GM12878 (cell line): ENCODE data around the gene UTP14A. TPM values are rescaled to one million over a fixed set of nuclear protein-coding genes. Genes with fewer than 3 reads are reported as not detected.
A peak's percentile ranks its signal among the peaks of the same experiment; 100 is the strongest.

Experiments used
- ATAC-seq: fragments of 200-7000 bp; cut with Tn5 transposase; 3 replicates; pipeline ENCODE4 v1.9.1; 2020; ENCODE audit warnings: mild to moderate bottlenecking, moderate library complexity
- BruUV-seq: library from RNA; stranded (reverse); fragments of 400-500 nt; replicated peaks from 2 replicates; lab custom pipeline; 2021; lab: Mats Ljungman, UMichigan
- CTCF ChIA-PET: fragments of 300-600 bp; sonication (Branson Sonifier 250); formaldehyde crosslinking; extraction: SDS; loops from one replicate; lab custom pipeline; 2021; ENCODE audit warnings: inconsistent platforms; lab: Yijun Ruan, JAX
- POLR2A ChIA-PET: fragments of 350-600 bp; formaldehyde crosslinking; extraction: SDS; loops from one replicate; lab custom pipeline; 2021; ENCODE audit warnings: inconsistent platforms; lab: Charles Lee
- RAD21 ChIA-PET: fragments of 300-600 bp; sonication (Branson Sonifier 250); formaldehyde crosslinking; loops from one replicate; lab custom pipeline; 2023; ENCODE audit warnings: antibody characterized with exemption; ENCODE audit not compliant: unreplicated experiment; lab: Charles Lee
- SMC1A ChIA-PET: fragments of 300-600 bp; sonication (Branson Sonifier 250); formaldehyde crosslinking; loops from one replicate; lab custom pipeline; 2023; ENCODE audit not compliant: unreplicated experiment, uncharacterized antibody; lab: Charles Lee
- DNase-seq: peaks from one replicate; pipeline ENCODE4 v3.0.0-alpha.2; 2011; ENCODE audit warnings: low read depth, low spot score
- FAIRE-seq: peaks from 3 replicates; lab custom pipeline; 2011; peaks lifted over from hg19 to GRCh38; lab: Jason Lieb, UNC
- H2AFZ ChIP-seq: 2 replicates; pipeline ENCODE4 v1.6.0; 2011; ENCODE audit warnings: low read depth, low read length, control low read depth; ENCODE audit not compliant: control insufficient read depth
- H3K27ac ChIP-seq: 2 replicates; pipeline ENCODE4 v1.5.1; 2011; ENCODE audit warnings: control low read depth; ENCODE audit not compliant: control insufficient read depth, insufficient read depth
- H3K27me3 ChIP-seq, 2 experiments: replicated peaks in 1 of 2; 2 replicates each; pipeline versions ENCODE4 v1.6.0 to v1.6.1; 2011; ENCODE audit warnings: low read length in 1 of 2; ENCODE audit not compliant: control insufficient read depth in 2 of 2, insufficient read depth in 2 of 2
- H3K36me3 ChIP-seq, 2 experiments: 2 replicates each; pipeline ENCODE4 v1.5.1; 2011; ENCODE audit warnings: low read length in 1 of 2; ENCODE audit not compliant: control insufficient read depth in 2 of 2, insufficient read depth in 2 of 2
- H3K4me1 ChIP-seq: 2 replicates; pipeline ENCODE4 v1.6.1; 2011; ENCODE audit warnings: mild to moderate bottlenecking, low read length, moderate library complexity, mixed read lengths; ENCODE audit not compliant: control insufficient read depth, insufficient read depth
- H3K4me2 ChIP-seq: 2 replicates; pipeline ENCODE4 v1.6.0; 2011; ENCODE audit warnings: control low read depth; ENCODE audit not compliant: control insufficient read depth, insufficient read depth
- H3K4me3 ChIP-seq: fragments of 200-600 bp; sonication (generic); 2 replicates; pipeline ENCODE4 v1.5.1; 2016
- H3K79me2 ChIP-seq: 2 replicates; pipeline ENCODE4 v1.6.0; 2011; ENCODE audit warnings: low read length; ENCODE audit not compliant: control insufficient read depth, insufficient read depth
- H3K9ac ChIP-seq: 2 replicates; pipeline ENCODE4 v1.8.0; 2011; ENCODE audit warnings: low read length, control low read depth, mixed read lengths; ENCODE audit not compliant: control insufficient read depth, insufficient read depth
- H3K9me3 ChIP-seq: replicated peaks from 3 replicates; pipeline ENCODE4 v1.5.1; 2011; ENCODE audit warnings: mild to moderate bottlenecking, low read length; ENCODE audit not compliant: control insufficient read depth, insufficient read depth
- H4K20me1 ChIP-seq: 2 replicates; pipeline ENCODE4 v1.6.0; 2011; ENCODE audit not compliant: control insufficient read depth, insufficient read depth
- BCL11A ChIP-seq: IDR thresholded peaks from 2 replicates; pipeline ENCODE4 v1.6.1; 2011; ENCODE audit warnings: low read depth, low read length
- BHLHE40 ChIP-seq, 2 experiments: fragments of 450-650 bp in 1 of 2; IDR thresholded peaks; 2 replicates each; pipeline ENCODE4 v1.6.1; 2011 to 2017; ENCODE audit warnings: low read depth in 2 of 2, borderline replicate concordance in 1 of 2, improper control_type of control experiment in 1 of 2, low read length in 1 of 2, mild to moderate bottlenecking in 1 of 2
- CBX3 ChIP-seq: fragments of 200-600 bp; sonication (generic); IDR thresholded peaks from 2 replicates; pipeline ENCODE4 v1.6.1; 2016; ENCODE audit warnings: low read depth, borderline replicate concordance
- CHD4 ChIP-seq: fragments of 200-600 bp; sonication (generic); IDR thresholded peaks from 2 replicates; pipeline ENCODE4 v1.6.1; 2016; ENCODE audit warnings: mild to moderate bottlenecking
- HDGF ChIP-seq: fragments of 450-650 bp; IDR thresholded peaks from 2 replicates; pipeline ENCODE4 v1.6.1; 2016; ENCODE audit warnings: antibody characterized with exemption
- KLF5 ChIP-seq: fragments of 450-650 bp; IDR thresholded peaks from 2 replicates; pipeline ENCODE4 v1.6.1; 2014; ENCODE audit warnings: mild to moderate bottlenecking; ENCODE audit not compliant: partially characterized antibody
- MEF2A ChIP-seq: IDR thresholded peaks from 2 replicates; pipeline ENCODE4 v1.6.1; 2011; ENCODE audit warnings: low read depth, mild to moderate bottlenecking, low read length, moderate library complexity; ENCODE audit not compliant: insufficient read depth
- MEF2B ChIP-seq: fragments of 450-650 bp; IDR thresholded peaks from 2 replicates; pipeline ENCODE4 v1.6.1; 2018; ENCODE audit warnings: mild to moderate bottlenecking, moderate library complexity; ENCODE audit not compliant: partially characterized antibody, poor library complexity, severe bottlenecking
- MTA2 ChIP-seq: fragments of 450-650 bp; IDR thresholded peaks from 2 replicates; pipeline ENCODE4 v1.6.1; 2016; ENCODE audit warnings: low read depth, mild to moderate bottlenecking, moderate library complexity
- NFXL1 ChIP-seq: fragments of 450-650 bp; IDR thresholded peaks from 2 replicates; pipeline ENCODE4 v1.6.1; 2017; ENCODE audit warnings: antibody characterized with exemption, mild to moderate bottlenecking, borderline replicate concordance
- NKRF ChIP-seq: fragments of 450-650 bp; conservative IDR thresholded peaks from 2 replicates; pipeline ENCODE4 v1.6.1; 2017; ENCODE audit warnings: mild to moderate bottlenecking, moderate library complexity
- NRF1 ChIP-seq: conservative IDR thresholded peaks from 2 replicates; pipeline ENCODE4 v1.6.1; 2011; ENCODE audit warnings: mild to moderate bottlenecking, low read depth, low read length, improper control_type of control experiment
- POU2F2 ChIP-seq: IDR thresholded peaks from 3 replicates; pipeline ENCODE4 v1.6.1; 2011; ENCODE audit warnings: low read depth, mild to moderate bottlenecking, low read length, borderline replicate concordance
- SMARCA5 ChIP-seq: fragments of 450-650 bp; IDR thresholded peaks from 2 replicates; pipeline ENCODE4 v1.6.1; 2017; ENCODE audit warnings: mild to moderate bottlenecking
- TCF12 ChIP-seq: IDR thresholded peaks from 2 replicates; pipeline ENCODE4 v1.6.1; 2011; ENCODE audit warnings: low read depth, mild to moderate bottlenecking, low read length
- YY1 ChIP-seq: IDR thresholded peaks from 2 replicates; pipeline ENCODE4 v1.6.1; 2011; ENCODE audit warnings: low read depth, mild to moderate bottlenecking, low read length
- ZBTB11 ChIP-seq: fragments of 450-650 bp; formaldehyde crosslinking; IDR thresholded peaks from 2 replicates; pipeline ENCODE4 v1.5.0; 2022; ENCODE audit warnings: mild to moderate bottlenecking, missing genetic modification characterization
- ZNF207 ChIP-seq: fragments of 450-650 bp; IDR thresholded peaks from 2 replicates; pipeline ENCODE4 v1.6.1; 2014; ENCODE audit warnings: antibody characterized with exemption, mild to moderate bottlenecking, borderline replicate concordance
- WGBS: methylation state at CpG from one replicate; pipeline ENCODE4 v1.1.6; 2016; ENCODE audit warnings: low lambda C conversion rate; ENCODE audit not compliant: insufficient replicate concordance, insufficient coverage; ENCODE audit errors: missing lambda C conversion rate; 5-methylcytosine and 5-hydroxymethylcytosine counted together
- in situ Hi-C: fragments of 300-500 bp; cut with MboI; formaldehyde crosslinking; loops from 9 replicates; pipeline ENCODE4 v1.14.3; 2018; ENCODE audit warnings: mixed read lengths
- intact Hi-C: fragments of 100-400 bp; cut with micrococcal nuclease; formaldehyde crosslinking; loops from one replicate; pipeline ENCODE4 v1.14.2; 2022; ENCODE audit not compliant: unreplicated experiment
- polyA plus RNA-seq, 11 experiments: library from polyadenylated mRNA; depleted of rRNA in 4 of 11; unstranded in 6 of 11; stranded (reverse) in 5 of 11; fragments of >200 nt; fragmentation: Nextera tagmentation in 4 of 11; fragmentation: Illumina TruSeq in 1 of 11; extraction: Ambion mirVana in 4 of 11; extraction: Trizol in 1 of 11; gene quantifications; 1 replicate in 1 of 11; 2 replicates in 10 of 11; pipeline versions ENCODE4 v1.2.1 to v1.2.3, GENCODE V29; 2011 to 2016; ENCODE audit warnings: inconsistent platforms in 2 of 11, missing spikeins in 2 of 11, low read depth in 1 of 11
- total RNA-seq, 4 experiments: library from RNA; depleted of rRNA in 3 of 4; stranded (reverse); fragments of >200 nt in 3 of 4; fragmentation: Illumina TruSeq in 1 of 4; extraction: Trizol in 1 of 4; gene quantifications; 2 replicates each; pipeline versions ENCODE4 v1.2.1 to v1.2.3, GENCODE V29; 2013 to 2021

Gene UTP14A
- total and polyA plus RNA-seq, 10 of the 15 experiments (the other 5 are each of a cell fraction or from before 2014, with no cell fraction given) = 16.9 to 49.8 (median 31.4) TPM

GRCh38 chrX:129956765-129957164 lies 50.8 kb downstream of the UTP14A start (continued):
- TF ChIP-seq ZBTB11 (CRISPR knock-in tag) (no peak), SMARCA5 (no peak)

GRCh38 chrX:129957241-129958082 lies 51.5 kb downstream of the UTP14A start:
- ChIA-PET SMC1A (interaction anchor here (1.0 to 1.3 kb wide), 2 partner anchors 69 to 71 kb away, joined by 3 read pairs; no protein-coding TSS in a partner anchor), RAD21 (no interaction called here), CTCF (interaction anchor here (0.9 to 1.5 kb wide), 2 partner anchors 12 to 22 kb away, joined by 3 read pairs; no protein-coding TSS in a partner anchor), POLR2A (no interaction called here)
- WGBS = 32% methylated on average over 31 of the region's 56 CpGs
- Histone ChIP-seq H2AFZ (peak overlapping the region; percentile 75), H3K4me3 (peak overlapping the region; percentile 61; the same call in 1 of the 2 replicates), H4K20me1 (no peaks in the 10 kb centered on the region), H3K36me3 (no peaks in the 10 kb centered on the region), H3K4me2 (peak overlapping the region; percentile 69), H3K79me2 (no peaks in the 10 kb centered on the region), H3K9ac (peak overlapping the region; percentile 69), H3K9me3 (no peaks in the 10 kb centered on the region), H3K27ac (peak overlapping the region; percentile 35; the same call in 1 of the 2 replicates), H3K27me3 (no peaks in the 10 kb centered on the region), H3K4me1 (peaks cover 7% of the 10 kb centered on the region)
- no TSS peak for BruUV-seq
- FAIRE-seq (peak; percentile 13), ATAC-seq (peak; percentile 82), DNase-seq (peak; percentile 34)
- intact Hi-C loops (no loop called here), in situ Hi-C loops (no loop called here)
- no peak for TF ChIP-seq MEF2B
- no peak for TF ChIP-seq CBX3
- TF ChIP-seq MTA2 = no peak
- TF ChIP-seq NFXL1 = no peak
- no peak for TF ChIP-seq TCF12
- no peak for TF ChIP-seq BCL11A
- TF ChIP-seq YY1 = no peak
- no peak for TF ChIP-seq CHD4
- no peak for TF ChIP-seq NKRF
- TF ChIP-seq MEF2A = no peak
- peak; percentile 85 for TF ChIP-seq POU2F2
- TF ChIP-seq KLF5 = no peak
- no peak for TF ChIP-seq HDGF
- no peak for TF ChIP-seq ZNF207
- TF ChIP-seq BHLHE40 (IDR thresholded peaks at IDR 0.05; ENCODE audit: borderline replicate concordance in 1 of 2, low read depth in 2 of 2, low read length in 1 of 2) = peak; percentile 28 to 82; a peak in 2 of 4 replicates
- no peak for TF ChIP-seq NRF1
